Dermis microvascular lymphatic vessel endothelial cell (primary cell): Measurements from ENCODE around the gene TRIM4. TPM values are rescaled to one million over a fixed set of nuclear protein-coding genes. Genes with fewer than 3 reads are reported as not detected.
"Not testable (repeated sequence)": the region's sequence is repeated elsewhere in the genome, so short reads cannot be mapped to it uniquely, and the experiment has no call there.

Experiments used
- DNase-seq, 2 donors: peaks; one replicate each; pipeline versions ENCODE4 v3.0.0 to v3.0.0-alpha.2; 2010; ENCODE audit warnings: low read depth in 2 of 2
- total RNA-seq: library from RNA; depleted of rRNA; stranded (reverse); fragments of >200 nt; gene quantifications from 2 replicates; pipeline ENCODE4 v1.2.1, GENCODE V29; 2014

The TRIM4 gene
- 14.6 and 19.3 TPM in 2 replicates for total RNA-seq

DNA sequence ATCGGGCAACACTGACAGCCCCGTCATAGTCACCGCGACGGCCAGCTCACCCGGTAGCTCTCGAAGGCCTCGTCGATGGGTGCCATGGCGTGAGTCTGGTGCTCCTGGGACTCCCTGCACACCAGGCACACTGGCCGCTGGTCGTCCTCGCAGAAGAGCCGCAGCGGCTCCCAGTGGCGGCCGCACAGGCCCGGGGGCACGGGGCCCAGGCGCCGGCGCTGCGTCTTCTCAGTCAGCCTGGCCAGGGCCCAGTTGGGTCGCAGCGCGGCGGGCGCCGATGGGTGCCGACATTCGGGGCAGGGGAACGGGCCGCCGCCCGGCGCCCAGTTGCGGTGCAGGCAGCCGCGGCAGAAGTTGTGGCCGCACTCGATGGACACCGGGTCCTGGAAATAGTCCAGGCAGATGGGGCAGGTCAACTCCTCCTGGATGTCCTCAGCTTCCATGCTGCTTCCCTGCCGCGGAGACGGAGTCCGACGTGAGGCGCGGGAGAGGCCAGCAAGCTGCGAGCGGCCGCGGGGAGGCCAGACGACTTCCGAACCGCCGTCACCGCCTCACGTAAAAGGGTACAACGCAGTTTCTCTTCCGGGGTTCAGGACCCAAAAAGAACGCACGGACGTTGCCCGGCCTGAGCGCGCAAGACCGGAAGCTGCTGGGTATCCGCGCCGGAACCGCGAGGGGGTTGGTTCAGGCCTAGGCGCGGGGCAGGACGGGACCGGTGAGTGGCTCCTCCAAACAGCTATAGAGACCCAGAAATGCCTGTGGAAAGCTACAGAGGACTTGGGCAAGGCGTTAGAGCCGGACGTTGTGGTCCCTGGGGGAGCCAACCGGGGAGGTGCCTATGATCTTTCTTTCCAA lies at the start of gene TRIM4:
Gene TRIM4 (minus strand): TSS at position 572 of the 855 bp plus-strand sequence. CDS start 129 bp downstream, at position 443.
- peak; percentile 67 to 90 for DNase-seq

DNA sequence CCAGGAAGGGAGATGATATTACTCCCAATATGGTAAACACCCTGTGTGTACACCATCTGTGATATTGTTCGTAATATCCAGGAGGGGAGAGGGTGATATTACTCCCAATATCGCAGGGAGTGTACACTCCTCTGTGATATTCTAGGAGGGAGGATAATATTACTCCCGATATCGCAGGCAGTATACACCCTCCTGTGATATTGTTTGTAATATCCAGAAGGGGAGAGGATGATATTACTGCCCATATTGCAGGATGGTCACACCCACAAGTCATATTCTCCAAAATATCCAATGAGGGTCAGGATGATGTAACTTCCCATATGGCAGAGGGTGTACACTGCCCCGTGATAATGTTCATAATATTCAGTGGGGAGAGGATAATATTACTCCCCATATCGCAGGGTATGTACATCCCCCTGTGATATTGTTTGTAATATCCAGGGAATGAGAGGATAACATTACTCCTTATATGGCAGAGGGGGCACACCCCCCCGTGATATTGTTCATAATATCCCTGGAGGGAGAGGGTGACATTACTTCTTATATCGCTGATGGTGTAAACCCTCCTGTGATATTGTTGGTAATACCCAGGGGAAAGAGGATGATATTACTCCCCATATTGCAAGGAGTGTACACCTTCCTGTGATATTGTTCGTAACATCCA lies 39.4 kb upstream of the TRIM4 start:
- DNase-seq = no peak

DNA sequence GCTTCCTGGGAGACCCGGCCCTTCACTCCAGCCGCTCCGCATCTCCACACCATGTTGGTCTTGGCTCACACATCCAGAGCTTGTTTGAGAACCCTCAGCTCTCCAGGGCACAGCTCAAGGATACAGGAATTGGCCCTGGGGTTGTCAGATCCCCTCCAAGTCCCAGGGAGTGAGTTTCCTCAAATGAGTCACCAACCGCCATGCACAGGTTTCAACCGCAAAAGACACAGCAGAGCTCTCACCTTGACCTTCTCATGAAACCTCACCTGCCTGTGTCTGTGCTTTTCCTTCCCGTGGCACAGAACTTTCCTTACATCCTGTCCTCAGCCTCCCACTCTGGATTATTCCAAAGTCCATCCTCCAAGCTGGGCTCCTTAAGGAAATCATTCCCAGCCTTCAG lies 35.9 kb upstream of the TRIM4 start:
- DNase-seq = no peak

DNA sequence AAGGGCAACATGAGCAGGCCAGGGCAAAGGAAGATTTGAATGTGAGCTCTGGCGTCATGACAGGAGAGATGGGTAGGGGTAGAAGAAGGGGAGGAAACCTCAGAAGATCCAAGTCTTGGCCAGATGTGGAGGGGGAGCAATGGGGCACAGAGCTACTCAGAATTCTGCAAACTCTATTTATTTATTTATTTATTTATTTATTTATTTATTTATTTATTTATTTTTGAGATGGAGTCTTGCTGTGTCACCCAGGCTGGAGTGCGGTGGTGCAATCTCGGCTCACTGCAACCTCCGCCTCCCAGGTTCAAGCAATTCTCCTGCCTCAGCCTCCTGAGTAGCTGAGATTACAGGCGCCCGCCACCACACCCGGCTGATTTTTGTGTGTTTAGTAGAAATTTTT lies 35.3 kb upstream of the TRIM4 start:
- not testable (repeated sequence) for DNase-seq

- DNase-seq = no peak
Measured at GRCh38 chr7:99953649-99954048, 34.3 kb upstream of the TRIM4 start.

GRCh38 chr7:99952649-99953048 lies 33.3 kb upstream of the TRIM4 start:
- not testable (repeated sequence) for DNase-seq

DNA sequence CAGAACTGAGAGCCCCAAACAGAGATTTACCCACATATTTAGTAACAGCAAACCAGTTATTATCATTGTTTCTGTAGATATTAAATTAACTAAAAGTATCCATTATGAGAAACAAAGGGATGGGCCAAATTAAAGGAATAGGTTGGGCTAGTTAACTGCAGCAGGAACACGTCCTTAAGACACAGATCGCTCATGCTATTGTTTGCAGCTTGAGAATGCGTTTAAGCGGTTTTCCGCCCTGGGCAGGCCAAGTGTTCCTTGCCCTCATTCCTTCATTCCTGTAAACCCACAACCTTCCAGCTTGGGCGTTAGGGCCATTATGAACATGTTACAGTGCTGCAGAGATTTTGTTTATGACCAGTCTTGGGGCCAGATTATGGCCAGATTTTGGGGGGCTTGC lies 31.5 kb upstream of the TRIM4 start:
- not testable (repeated sequence) for DNase-seq

DNA sequence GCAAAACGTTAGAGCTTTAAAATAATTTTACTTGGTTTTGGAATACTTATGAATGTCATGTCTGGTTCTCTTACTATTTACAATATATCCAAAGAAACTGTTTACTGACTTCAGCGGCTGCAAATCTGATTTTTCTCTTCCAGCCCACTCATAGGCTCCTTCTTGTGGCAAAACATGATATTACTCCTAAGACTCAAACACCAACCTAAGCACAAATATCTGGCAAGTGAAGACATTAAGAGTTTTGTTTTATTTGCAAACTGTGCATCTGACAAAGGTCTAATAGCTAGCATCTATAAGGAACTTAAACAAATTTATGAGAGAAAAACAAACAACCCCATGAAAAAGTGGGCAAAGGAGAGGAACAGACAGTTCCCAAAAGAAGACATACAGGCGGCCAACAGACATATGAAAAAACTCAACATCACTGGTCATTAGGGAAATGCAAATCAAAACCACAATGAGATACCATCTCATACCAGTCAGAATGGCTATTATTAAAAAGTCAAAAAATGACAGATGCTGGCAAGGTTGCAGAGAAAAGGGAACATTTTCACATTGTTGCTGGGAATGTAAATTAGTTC lies 30.4 kb upstream of the TRIM4 start:
- DNase-seq = peak; percentile 26 to 38

DNA sequence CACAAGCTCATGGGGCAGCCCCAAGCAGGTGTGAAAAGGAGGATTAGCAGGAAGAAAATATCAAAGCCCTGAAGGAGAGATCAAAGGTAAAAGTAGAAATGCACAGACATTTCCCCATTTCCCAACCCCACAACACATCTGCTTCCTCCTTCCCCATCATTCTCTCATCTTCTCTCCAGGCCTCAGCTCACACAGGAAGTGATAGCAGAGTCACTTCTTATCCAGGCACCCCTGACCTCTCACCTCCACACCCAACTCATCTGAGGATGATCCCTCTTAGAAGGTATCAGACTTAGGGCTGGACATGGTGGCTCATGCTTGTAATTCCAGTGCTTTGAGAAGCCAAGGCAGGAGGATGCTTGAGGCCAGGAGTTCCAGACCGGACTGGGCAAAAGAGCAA lies 28.3 kb upstream of the TRIM4 start:
- no peak for DNase-seq

DNA sequence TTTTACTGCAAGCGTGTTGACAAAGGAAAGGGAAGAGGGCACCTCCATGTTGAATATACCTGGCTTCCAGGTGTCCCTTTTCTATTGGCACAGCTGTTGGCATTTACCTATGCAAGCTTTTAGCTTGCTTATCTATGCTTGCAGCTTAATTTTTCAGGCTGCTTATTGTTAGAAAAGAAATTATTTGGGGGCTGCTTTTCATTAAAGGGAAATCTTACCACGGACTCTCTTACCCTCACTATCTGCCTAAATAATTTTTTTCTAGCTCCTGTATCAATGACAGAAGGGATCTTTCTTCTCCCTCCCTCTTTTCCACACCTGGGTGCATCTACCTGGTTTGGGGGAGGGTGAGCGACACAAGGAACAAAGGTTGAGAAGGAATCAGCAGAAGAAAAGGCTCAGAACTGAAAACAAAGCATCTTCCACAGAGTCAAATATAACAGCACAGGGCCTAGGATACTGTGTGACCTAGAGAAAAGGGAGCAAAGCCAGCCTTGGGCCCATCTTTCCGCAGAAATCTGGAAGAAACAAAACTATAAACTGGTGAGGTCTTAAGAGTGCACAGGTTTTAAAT lies 25.3 kb upstream of the TRIM4 start:
- no peak for DNase-seq

DNA sequence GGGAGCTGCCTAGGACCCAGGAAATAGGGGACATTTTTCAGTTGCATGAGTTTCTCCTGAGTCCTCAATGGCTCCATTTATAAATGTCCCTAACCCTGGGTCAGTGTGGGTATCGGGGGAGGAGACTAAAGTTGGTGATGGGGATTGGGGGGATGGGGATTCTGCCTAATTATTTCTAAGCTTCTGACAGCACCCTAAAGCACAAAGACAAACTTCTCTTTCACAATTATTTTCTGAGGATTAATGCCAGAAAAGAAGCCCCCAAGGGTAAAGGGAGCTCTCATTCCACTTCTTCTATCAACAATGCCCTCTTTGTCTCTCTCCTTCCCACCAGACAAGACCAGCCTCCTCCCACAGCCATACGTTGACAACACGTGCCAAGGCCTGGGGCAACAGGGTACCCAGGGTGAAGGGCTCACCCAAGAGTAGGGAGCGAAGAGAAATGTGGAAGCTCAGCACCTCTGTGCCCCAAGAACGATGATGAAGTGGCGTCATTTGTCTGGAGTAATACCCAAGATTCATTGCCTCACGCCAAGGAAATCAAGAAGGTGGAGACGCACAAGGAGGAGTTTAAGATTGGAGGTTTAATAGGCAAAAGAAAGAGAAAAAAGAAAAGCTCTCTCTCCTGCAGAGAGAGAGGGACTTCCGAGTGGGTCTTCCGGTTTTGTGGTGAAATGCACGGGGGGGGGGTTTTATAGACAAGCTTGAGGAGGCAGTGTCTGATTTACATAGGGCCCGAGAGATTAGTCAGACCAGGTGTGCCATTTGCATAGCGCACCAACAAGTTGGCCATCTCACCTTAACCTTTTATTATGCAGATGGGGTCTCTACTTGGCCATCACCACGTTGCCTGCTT lies 24.5 kb upstream of the TRIM4 start:
- no peak for DNase-seq

DNA sequence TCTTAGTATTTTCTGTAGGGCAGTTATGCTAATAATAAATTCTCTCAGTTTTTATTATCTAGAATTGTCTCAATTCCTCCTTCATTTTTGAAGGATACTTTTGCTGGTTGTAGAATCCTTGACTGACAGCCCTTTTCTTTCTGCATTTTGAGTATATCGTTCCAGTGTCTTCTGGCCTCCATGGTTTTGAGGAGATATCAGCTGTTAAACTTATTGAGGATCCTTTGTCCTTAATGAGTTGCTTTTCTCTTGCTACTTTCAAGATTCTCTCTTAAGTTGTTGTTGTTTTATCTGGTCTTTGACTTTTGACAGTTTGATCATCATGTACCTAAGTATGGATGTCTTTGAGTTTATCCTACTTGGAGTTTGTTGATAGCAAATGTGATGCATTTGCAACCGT lies 19.0 kb upstream of the TRIM4 start:
- DNase-seq = no peak

DNA sequence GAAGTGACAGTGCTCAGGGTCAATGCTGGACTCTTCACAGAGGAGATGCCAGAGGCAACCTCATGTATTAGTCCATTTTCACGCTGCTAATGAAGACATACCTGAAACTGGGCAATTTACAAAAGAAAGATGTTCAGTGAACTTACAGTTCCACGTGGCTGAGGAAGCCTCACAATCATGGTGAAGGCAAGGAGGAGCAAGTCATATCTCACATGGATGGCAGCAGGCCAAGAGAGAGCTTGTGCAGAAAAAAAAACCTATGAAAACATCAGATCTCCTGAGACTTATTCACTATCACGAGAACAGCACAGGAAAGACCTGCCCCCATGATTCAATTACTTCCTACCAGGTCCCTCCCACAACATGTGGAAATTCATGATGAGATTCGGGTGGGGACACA lies 15.7 kb upstream of the TRIM4 start:
- not testable (repeated sequence) for DNase-seq

DNA sequence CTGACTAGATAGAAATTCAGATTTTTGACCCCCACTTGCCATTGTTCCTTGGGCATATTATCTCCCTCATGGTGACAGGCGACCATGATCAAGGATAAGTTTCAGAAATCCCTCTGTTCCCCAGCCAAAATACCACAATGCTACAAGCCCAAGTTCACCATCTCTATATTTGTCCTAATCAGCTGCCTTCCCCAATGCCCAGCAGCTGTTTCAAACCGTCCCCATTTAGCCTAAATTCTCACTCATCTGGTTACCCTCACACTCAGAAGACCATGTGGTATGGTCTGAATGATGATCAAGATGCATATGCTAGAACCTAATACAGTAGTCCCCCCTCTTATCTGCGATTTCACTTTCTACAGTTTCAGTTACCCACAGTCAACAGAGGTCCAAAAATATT lies 11.0 kb upstream of the TRIM4 start:
- DNase-seq = no peak

- no peak for DNase-seq
Measured at GRCh38 chr7:99929730-99930053, 10.4 kb upstream of the TRIM4 start.

- DNase-seq = peak; percentile 43 to 82
Measured at GRCh38 chr7:99928994-99929729, 9.8 kb upstream of the TRIM4 start, which contains the start of gene GJC3. GJC3 (minus strand) TSS chr7:99929620; CDS start chr7:99929620, 0 bp downstream.

- no peak for DNase-seq
Measured at GRCh38 chr7:99928188-99928587, 8.9 kb upstream of the TRIM4 start.

GRCh38 chr7:99927536-99927935 lies 8.2 kb upstream of the TRIM4 start:
- DNase-seq = no peak

- no peak for DNase-seq
Measured at GRCh38 chr7:99926321-99926720, 7.0 kb upstream of the TRIM4 start.

DNA sequence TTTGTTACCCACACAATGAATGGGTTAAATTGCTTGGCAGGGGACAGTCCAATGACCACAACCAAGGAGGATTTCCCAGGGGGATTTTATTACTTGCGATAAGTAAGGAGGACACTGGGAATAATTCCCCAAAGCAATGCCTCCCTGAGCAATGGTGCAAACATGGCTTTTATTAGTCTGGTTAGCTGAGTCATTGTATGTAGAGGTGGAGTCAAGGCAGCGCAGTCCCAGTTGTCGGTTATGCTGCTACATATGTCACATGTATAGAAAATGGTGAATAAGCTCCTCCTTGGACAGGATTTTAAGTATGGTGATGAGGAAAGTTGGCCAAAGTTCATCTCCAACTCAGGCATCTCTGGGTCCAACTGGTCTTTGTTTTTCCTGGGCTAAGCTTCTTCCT lies 3.9 kb upstream of the TRIM4 start:
- DNase-seq = no peak

GRCh38 chr7:99920149-99920548 lies 819 bp upstream of the TRIM4 start:
- peak in 1 of 2 donors; percentile 22 for DNase-seq
